HL-60 (cell line): Measurements from ENCODE around the gene MTMR3.

Experiments used
- GABPA ChIP-seq: IDR thresholded peaks from 2 replicates; pipeline ENCODE4 v1.6.1; 2012; ENCODE audit warnings: low read depth
- POLR2AphosphoS5 ChIP-seq: IDR thresholded peaks from 2 replicates; pipeline ENCODE4 v1.6.1; 2012; ENCODE audit warnings: low read depth
- SPI1 ChIP-seq: IDR thresholded peaks from 2 replicates; pipeline ENCODE4 v1.6.1; 2012; ENCODE audit warnings: low read depth, mild to moderate bottlenecking, borderline replicate concordance
- TF ChIP-seq, protein P1 (sequence below): IDR thresholded peaks from 2 replicates; pipeline ENCODE4 v1.6.1; 2012; ENCODE audit warnings: low read depth; ENCODE audit not compliant: insufficient replicate concordance
- TF ChIP-seq, protein P2 (sequence below): IDR thresholded peaks from one replicate; pipeline ENCODE4 v1.5.1; 2011; ENCODE audit warnings: low read length, control low read depth, inconsistent platforms; ENCODE audit not compliant: insufficient read depth

DNA sequence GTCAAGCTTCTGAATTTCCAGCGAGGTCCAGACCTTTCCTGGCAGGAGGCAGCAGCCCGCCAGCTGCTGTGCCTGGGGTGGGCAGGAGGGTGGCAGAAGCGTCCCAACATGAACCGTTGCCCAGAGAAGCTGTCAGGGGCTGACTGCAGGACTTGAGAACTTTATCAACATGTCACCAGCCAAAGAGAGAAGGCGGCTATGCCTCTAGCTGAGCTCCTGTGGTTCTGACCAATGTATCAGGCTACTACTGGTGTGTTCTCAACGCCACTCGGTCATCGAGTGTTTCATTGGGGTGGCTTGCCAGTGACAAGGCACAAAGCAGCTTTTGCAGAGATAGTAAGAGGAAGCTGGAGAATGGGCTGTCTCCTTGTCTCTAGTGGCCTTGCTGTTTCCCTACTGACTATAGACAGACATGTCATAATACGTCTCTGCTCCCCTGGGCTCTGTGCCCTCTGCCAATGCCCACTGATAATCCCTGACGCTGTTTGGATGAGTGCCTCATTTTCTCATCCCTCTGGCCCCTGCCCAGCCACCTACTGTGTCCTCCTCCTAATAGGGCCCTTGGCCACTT, 27.3 kb upstream of the MTMR3 start:
- TF ChIP-seq, protein P1, sequence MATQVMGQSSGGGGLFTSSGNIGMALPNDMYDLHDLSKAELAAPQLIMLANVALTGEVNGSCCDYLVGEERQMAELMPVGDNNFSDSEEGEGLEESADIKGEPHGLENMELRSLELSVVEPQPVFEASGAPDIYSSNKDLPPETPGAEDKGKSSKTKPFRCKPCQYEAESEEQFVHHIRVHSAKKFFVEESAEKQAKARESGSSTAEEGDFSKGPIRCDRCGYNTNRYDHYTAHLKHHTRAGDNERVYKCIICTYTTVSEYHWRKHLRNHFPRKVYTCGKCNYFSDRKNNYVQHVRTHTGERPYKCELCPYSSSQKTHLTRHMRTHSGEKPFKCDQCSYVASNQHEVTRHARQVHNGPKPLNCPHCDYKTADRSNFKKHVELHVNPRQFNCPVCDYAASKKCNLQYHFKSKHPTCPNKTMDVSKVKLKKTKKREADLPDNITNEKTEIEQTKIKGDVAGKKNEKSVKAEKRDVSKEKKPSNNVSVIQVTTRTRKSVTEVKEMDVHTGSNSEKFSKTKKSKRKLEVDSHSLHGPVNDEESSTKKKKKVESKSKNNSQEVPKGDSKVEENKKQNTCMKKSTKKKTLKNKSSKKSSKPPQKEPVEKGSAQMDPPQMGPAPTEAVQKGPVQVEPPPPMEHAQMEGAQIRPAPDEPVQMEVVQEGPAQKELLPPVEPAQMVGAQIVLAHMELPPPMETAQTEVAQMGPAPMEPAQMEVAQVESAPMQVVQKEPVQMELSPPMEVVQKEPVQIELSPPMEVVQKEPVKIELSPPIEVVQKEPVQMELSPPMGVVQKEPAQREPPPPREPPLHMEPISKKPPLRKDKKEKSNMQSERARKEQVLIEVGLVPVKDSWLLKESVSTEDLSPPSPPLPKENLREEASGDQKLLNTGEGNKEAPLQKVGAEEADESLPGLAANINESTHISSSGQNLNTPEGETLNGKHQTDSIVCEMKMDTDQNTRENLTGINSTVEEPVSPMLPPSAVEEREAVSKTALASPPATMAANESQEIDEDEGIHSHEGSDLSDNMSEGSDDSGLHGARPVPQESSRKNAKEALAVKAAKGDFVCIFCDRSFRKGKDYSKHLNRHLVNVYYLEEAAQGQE = no peak
- TF ChIP-seq, protein P2, sequence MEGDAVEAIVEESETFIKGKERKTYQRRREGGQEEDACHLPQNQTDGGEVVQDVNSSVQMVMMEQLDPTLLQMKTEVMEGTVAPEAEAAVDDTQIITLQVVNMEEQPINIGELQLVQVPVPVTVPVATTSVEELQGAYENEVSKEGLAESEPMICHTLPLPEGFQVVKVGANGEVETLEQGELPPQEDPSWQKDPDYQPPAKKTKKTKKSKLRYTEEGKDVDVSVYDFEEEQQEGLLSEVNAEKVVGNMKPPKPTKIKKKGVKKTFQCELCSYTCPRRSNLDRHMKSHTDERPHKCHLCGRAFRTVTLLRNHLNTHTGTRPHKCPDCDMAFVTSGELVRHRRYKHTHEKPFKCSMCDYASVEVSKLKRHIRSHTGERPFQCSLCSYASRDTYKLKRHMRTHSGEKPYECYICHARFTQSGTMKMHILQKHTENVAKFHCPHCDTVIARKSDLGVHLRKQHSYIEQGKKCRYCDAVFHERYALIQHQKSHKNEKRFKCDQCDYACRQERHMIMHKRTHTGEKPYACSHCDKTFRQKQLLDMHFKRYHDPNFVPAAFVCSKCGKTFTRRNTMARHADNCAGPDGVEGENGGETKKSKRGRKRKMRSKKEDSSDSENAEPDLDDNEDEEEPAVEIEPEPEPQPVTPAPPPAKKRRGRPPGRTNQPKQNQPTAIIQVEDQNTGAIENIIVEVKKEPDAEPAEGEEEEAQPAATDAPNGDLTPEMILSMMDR = no peak
- TF ChIP-seq POLR2AphosphoS5 (no peak), GABPA (no peak), SPI1 (peak; percentile 19; the same call in 1 of the 2 replicates)
